PFSK-1 (cell line): ENCODE data around the gene CABLES1.

Experiments used
- FOXP2 ChIP-seq: optimal IDR thresholded peaks from 2 replicates; pipeline ENCODE3; 2011; ENCODE audit warnings: borderline replicate concordance, control low read depth, inconsistent platforms; ENCODE audit not compliant: insufficient read depth; ENCODE audit errors: extremely low read length, extremely low read depth
- POLR2AphosphoS5 ChIP-seq: IDR thresholded peaks from 2 replicates; pipeline ENCODE4 v1.6.1; 2012; ENCODE audit warnings: low read depth, mild to moderate bottlenecking, control low read depth, low read length, moderate library complexity
- REST ChIP-seq, 2 experiments: IDR thresholded peaks; 2 replicates each; pipeline versions ENCODE4 v1.6.1 to v1.8.0; 2011 to 2012; ENCODE audit warnings: low read depth in 2 of 2, low read length in 2 of 2, control low read depth in 1 of 2, inconsistent platforms in 1 of 2, mild to moderate bottlenecking in 1 of 2, moderate library complexity in 1 of 2; ENCODE audit not compliant: insufficient read depth in 1 of 2
- SIN3A ChIP-seq: IDR thresholded peaks from 2 replicates; pipeline ENCODE4 v1.6.1; 2012; ENCODE audit warnings: mild to moderate bottlenecking, low read length, moderate library complexity, borderline replicate concordance; ENCODE audit not compliant: insufficient read depth
- TAF1 ChIP-seq: IDR thresholded peaks from 2 replicates; pipeline ENCODE4 v1.6.1; 2012; ENCODE audit warnings: low read length, control low read depth, borderline replicate concordance; ENCODE audit not compliant: insufficient read depth

CABLES1 gene

GRCh38 chr18:23113576-23113975 is 21.7 kb upstream of the CABLES1 start:
- no peak for TF ChIP-seq POLR2AphosphoS5

GRCh38 chr18:23114171-23114881 is 21.0 kb upstream of the CABLES1 start:
- TF ChIP-seq SIN3A = no peak
- no peak for TF ChIP-seq TAF1
- no peak for TF ChIP-seq FOXP2
- TF ChIP-seq POLR2AphosphoS5 = no peak
- TF ChIP-seq REST (IDR thresholded peaks at IDR 0.05; ENCODE audit: insufficient read depth in 1 of 2, low read depth in 2 of 2, low read length in 2 of 2) = 0 out of 4 replicates have a peak, but pooled peaks of 1 of the 2 experiments have one; percentile 16

- TF ChIP-seq SIN3A (no peak), POLR2AphosphoS5 (no peak), FOXP2 (no peak), REST (IDR thresholded peaks at IDR 0.05; ENCODE audit: insufficient read depth in 1 of 2, low read depth in 2 of 2, low read length in 2 of 2) (no peak), TAF1 (no peak)
Observed at GRCh38 chr18:23114911-23115310, 20.4 kb upstream of the CABLES1 start.

- TF ChIP-seq TAF1 = no peak
- TF ChIP-seq POLR2AphosphoS5 = no peak
- no peak for TF ChIP-seq FOXP2
- TF ChIP-seq REST (IDR thresholded peaks at IDR 0.05; ENCODE audit: insufficient read depth in 1 of 2, low read depth in 2 of 2, low read length in 2 of 2) = 0 out of 4 replicates have a peak, but pooled peaks of 1 of the 2 experiments have one; percentile 23
- peak; percentile 75; the same call in 1 of the 2 replicates for TF ChIP-seq SIN3A
Observed at GRCh38 chr18:23115683-23116096, 19.6 kb upstream of the CABLES1 start.

GRCh38 chr18:23121133-23121532 is 14.2 kb upstream of the CABLES1 start:
- TF ChIP-seq FOXP2 (no peak), SIN3A (no peak), TAF1 (no peak), REST (IDR thresholded peaks at IDR 0.05; ENCODE audit: insufficient read depth in 1 of 2, low read depth in 2 of 2, low read length in 2 of 2) (no peak), POLR2AphosphoS5 (no peak)
